HG03039 (cell line): ENCODE measurements around the gene PACSIN3.
"Not testable (repeated sequence)": the region's sequence is repeated elsewhere in the genome, so short reads cannot be mapped to it uniquely, and the experiment has no call there.

Source experiments
- ATAC-seq: cut with Tn5 transposase; IDR thresholded peaks from one replicate; pipeline ENCODE4 v1.9.1; 2021; ENCODE audit warnings: mild to moderate bottlenecking, moderate library complexity; ENCODE audit not compliant: unreplicated experiment

The PACSIN3 gene

GRCh38 chr11:47198161-47198560 lies 11.9 kb upstream of the PACSIN3 start:
- ATAC-seq = not testable (repeated sequence)

GRCh38 chr11:47192111-47192510 lies 5.9 kb upstream of the PACSIN3 start:
- ATAC-seq = no peak

- not testable (repeated sequence) for ATAC-seq
Measured at GRCh38 chr11:47191137-47191536, 4.9 kb upstream of the PACSIN3 start.

- no peak for ATAC-seq
Measured at GRCh38 chr11:47189100-47189834, 3.0 kb upstream of the PACSIN3 start.

- no peak for ATAC-seq
Measured at GRCh38 chr11:47188259-47188658, 2.0 kb upstream of the PACSIN3 start.

GRCh38 chr11:47187723-47188122 lies 1.5 kb upstream of the PACSIN3 start:
- ATAC-seq = no peak

- no peak for ATAC-seq
Measured at GRCh38 chr11:47186700-47187695, 764 bp upstream of the PACSIN3 start.

GRCh38 chr11:47185305-47186075 lies 744 bp downstream of the PACSIN3 start:
- no peak for ATAC-seq

- ATAC-seq = no peak
Measured at GRCh38 chr11:47184711-47185304, 1.4 kb downstream of the PACSIN3 start.

GRCh38 chr11:47183969-47184368 lies 2.3 kb downstream of the PACSIN3 start:
- ATAC-seq = no peak

- no peak for ATAC-seq
Measured at GRCh38 chr11:47183031-47183856, 3.0 kb downstream of the PACSIN3 start.

GRCh38 chr11:47182380-47182779 lies 3.9 kb downstream of the PACSIN3 start:
- no peak for ATAC-seq

GRCh38 chr11:47181271-47181670 lies 5.0 kb downstream of the PACSIN3 start:
- no peak for ATAC-seq

GRCh38 chr11:47180006-47180787 lies 6.0 kb downstream of the PACSIN3 start:
- ATAC-seq = no peak

GRCh38 chr11:47179655-47179991 lies 6.6 kb downstream of the PACSIN3 start:
- ATAC-seq = no peak

- ATAC-seq = no peak
Measured at GRCh38 chr11:47178737-47179654, 7.2 kb downstream of the PACSIN3 start.

GRCh38 chr11:47178316-47178715 lies 7.9 kb downstream of the PACSIN3 start:
- ATAC-seq = no peak

- no peak for ATAC-seq
Measured at GRCh38 chr11:47177846-47178245, 8.4 kb downstream of the PACSIN3 start.
